GM19035 (cell line): ENCODE results near the gene BOD1L1.

Source experiments
- ATAC-seq: cut with Tn5 transposase; IDR thresholded peaks from one replicate; pipeline ENCODE4 v1.9.1; 2021; ENCODE audit not compliant: unreplicated experiment

Gene BOD1L1

GRCh38 chr4:13527192-13527980 lies 100.1 kb downstream of the BOD1L1 start:
- ATAC-seq, result no peak

GRCh38 chr4:13526658-13527057 lies 100.9 kb downstream of the BOD1L1 start:
- no peak for ATAC-seq

GRCh38 chr4:13525606-13526281 lies 101.8 kb downstream of the BOD1L1 start:
- no peak for ATAC-seq

- no peak for ATAC-seq
Observed at GRCh38 chr4:13524504-13525243, 102.9 kb downstream of the BOD1L1 start.

GRCh38 chr4:13523591-13524503 lies 103.7 kb downstream of the BOD1L1 start:
- no peak for ATAC-seq

- ATAC-seq, result no peak
Observed at GRCh38 chr4:13523105-13523477, 104.4 kb downstream of the BOD1L1 start.

- ATAC-seq, result no peak
Observed at GRCh38 chr4:13522282-13523104, 105.0 kb downstream of the BOD1L1 start.

- no peak for ATAC-seq
Observed at GRCh38 chr4:13521047-13521446, 106.5 kb downstream of the BOD1L1 start.
